NCI-H1930 (cell line): Measurements from ENCODE around the gene VEGFA.

Experiments used
- DNase-seq, 2 experiments: peaks; one replicate each; lab custom pipeline; 2025; lab: John Stamatoyannopoulos, UW

The VEGFA gene

GRCh38 chr6:43769526-43770371 lies at the start of gene VEGFA:
TSS of gene VEGFA (plus strand) at chr6:43770211.
- peak; percentile 77 to 81 for DNase-seq

- DNase-seq: no peak
Measured at GRCh38 chr6:43720999-43721398, 49.0 kb upstream of the VEGFA start.

- no peak for DNase-seq
Measured at GRCh38 chr6:43722920-43723545, 47.0 kb upstream of the VEGFA start.

GRCh38 chr6:43723737-43724295 lies 46.2 kb upstream of the VEGFA start:
- DNase-seq: peak; percentile 32 to 59

GRCh38 chr6:43724354-43724753 lies 45.7 kb upstream of the VEGFA start:
- no peak for DNase-seq

- DNase-seq: no peak
Measured at GRCh38 chr6:43724914-43725642, 44.9 kb upstream of the VEGFA start.

- no peak for DNase-seq
Measured at GRCh38 chr6:43725643-43726580, 44.1 kb upstream of the VEGFA start.

- DNase-seq: no peak
Measured at GRCh38 chr6:43727634-43728033, 42.4 kb upstream of the VEGFA start.

GRCh38 chr6:43728586-43728985 lies 41.4 kb upstream of the VEGFA start:
- DNase-seq: no peak

- DNase-seq: no peak
Measured at GRCh38 chr6:43729537-43729936, 40.5 kb upstream of the VEGFA start.

- DNase-seq: no peak
Measured at GRCh38 chr6:43730634-43731033, 39.4 kb upstream of the VEGFA start.

- DNase-seq: no peak
Measured at GRCh38 chr6:43733471-43734293, 36.3 kb upstream of the VEGFA start.

- no peak for DNase-seq
Measured at GRCh38 chr6:43734294-43734665, 35.7 kb upstream of the VEGFA start.

- no peak for DNase-seq
Measured at GRCh38 chr6:43735642-43736199, 34.3 kb upstream of the VEGFA start.

GRCh38 chr6:43736211-43736786 lies 33.7 kb upstream of the VEGFA start:
- DNase-seq: no peak

GRCh38 chr6:43736844-43737243 lies 33.2 kb upstream of the VEGFA start:
- DNase-seq: no peak

GRCh38 chr6:43737272-43738081 lies 32.5 kb upstream of the VEGFA start:
- DNase-seq: no peak

- no peak for DNase-seq
Measured at GRCh38 chr6:43738267-43738676, 31.7 kb upstream of the VEGFA start.
